CD14-positive monocyte (primary cell): ENCODE measurements around the gene MTMR3. TPM values are rescaled to one million over a fixed set of nuclear protein-coding genes. Genes with fewer than 3 reads are reported as not detected.

ENCODE experiments used
- DNase-seq, 3 donors: peaks; one replicate each; pipeline ENCODE4 v3.0.0-alpha.2; 2011 to 2022
- H2AFZ ChIP-seq: 2 replicates; pipeline ENCODE4 v1.6.0; 2012; ENCODE audit warnings: mild to moderate bottlenecking, low read depth, low read length, inconsistent platforms; ENCODE audit not compliant: insufficient read depth, poor library complexity, severe bottlenecking
- H3K27ac ChIP-seq, 2 donors: 1 replicate in 1 of 2; 2 replicates in 1 of 2; pipeline ENCODE4 v1.5.1; 2012 to 2013; ENCODE audit warnings: low read length in 2 of 2, control low read depth in 1 of 2, inconsistent platforms in 1 of 2, low read depth in 1 of 2, mild to moderate bottlenecking in 1 of 2
- H3K27me3 ChIP-seq, 2 donors: one replicate each; pipeline versions ENCODE4 v1.6.0 to v1.6.1; 2011 to 2013; ENCODE audit warnings: low read length in 2 of 2; ENCODE audit not compliant: control insufficient read depth in 2 of 2, insufficient read depth in 2 of 2
- H3K36me3 ChIP-seq, 2 donors: replicated peaks in 1 of 2; 1 replicate in 1 of 2; 2 replicates in 1 of 2; pipeline versions ENCODE4 v1.5.1 to v1.6.1; 2012 to 2013; ENCODE audit warnings: low read length in 2 of 2, control low read depth in 1 of 2, inconsistent platforms in 1 of 2, mild to moderate bottlenecking in 1 of 2; ENCODE audit not compliant: insufficient read depth in 2 of 2, control insufficient read depth in 1 of 2
- H3K4me1 ChIP-seq, 2 donors: 1 replicate in 1 of 2; 2 replicates in 1 of 2; pipeline versions ENCODE4 v1.5.1 to v1.6.1; 2012 to 2013; ENCODE audit warnings: low read length in 2 of 2, control low read depth in 1 of 2, inconsistent platforms in 1 of 2, mild to moderate bottlenecking in 1 of 2, moderate library complexity in 1 of 2; ENCODE audit not compliant: insufficient read depth in 2 of 2, control insufficient read depth in 1 of 2
- H3K4me2 ChIP-seq: replicated peaks from 2 replicates; pipeline ENCODE3; 2012; ENCODE audit warnings: low read length, moderate library complexity, mild to moderate bottlenecking; ENCODE audit not compliant: poor library complexity, severe bottlenecking; ENCODE audit errors: extremely low read depth
- H3K4me3 ChIP-seq, 3 experiments: fragments of 200-600 bp in 1 of 3; sonication (generic) in 1 of 3; replicated peaks in 1 of 3; 1 replicate in 2 of 3; 2 replicates in 1 of 3; pipeline ENCODE4 v1.5.1; 2011 to 2013; ENCODE audit warnings: low read length in 3 of 3, mild to moderate bottlenecking in 3 of 3, control low read depth in 2 of 3, low read depth in 2 of 3, inconsistent platforms in 1 of 3, moderate library complexity in 1 of 3
- H3K79me2 ChIP-seq: 2 replicates; pipeline ENCODE4 v1.6.0; 2012; ENCODE audit warnings: mild to moderate bottlenecking, control low read depth, inconsistent platforms, low read length, moderate library complexity; ENCODE audit not compliant: insufficient read depth
- H3K9ac ChIP-seq: 2 replicates; pipeline ENCODE4 v1.6.0; 2017; ENCODE audit warnings: low read length, mild to moderate bottlenecking; ENCODE audit not compliant: insufficient read depth, poor library complexity, severe bottlenecking
- H3K9me3 ChIP-seq, 2 donors: replicated peaks in 1 of 2; 1 replicate in 1 of 2; 2 replicates in 1 of 2; pipeline versions ENCODE4 v1.5.1 to v1.6.1; 2012 to 2013; ENCODE audit warnings: low read length in 2 of 2, control low read depth in 1 of 2; ENCODE audit not compliant: control insufficient read depth in 1 of 2, insufficient read depth in 1 of 2
- H4K20me1 ChIP-seq: 2 replicates; pipeline ENCODE4 v1.6.0; 2012; ENCODE audit warnings: mild to moderate bottlenecking, low read length, control low read depth, moderate library complexity; ENCODE audit not compliant: insufficient read depth
- H3K27ac Mint-ChIP-seq, 7 donors: one replicate each; pipeline ENCODE4 v1.8.0; 2020; ENCODE audit warnings: mild to moderate bottlenecking in 7 of 7, mixed read lengths in 7 of 7, moderate library complexity in 6 of 7, inconsistent platforms in 2 of 7
- H3K27me3 Mint-ChIP-seq, 3 donors: one replicate each; pipeline ENCODE4 v1.8.0; 2021 to 2022; ENCODE audit warnings: low read depth in 3 of 3, mild to moderate bottlenecking in 3 of 3, mixed read lengths in 3 of 3, moderate library complexity in 3 of 3, inconsistent platforms in 1 of 3
- H3K36me3 Mint-ChIP-seq, 2 donors: one replicate each; pipeline ENCODE4 v1.8.0; 2020; ENCODE audit warnings: mixed read lengths in 2 of 2, inconsistent platforms in 1 of 2, mild to moderate bottlenecking in 1 of 2
- H3K4me1 Mint-ChIP-seq: one replicate; pipeline ENCODE4 v1.8.0; 2020; ENCODE audit warnings: mild to moderate bottlenecking, mixed read lengths
- H3K4me3 Mint-ChIP-seq, 2 donors: one replicate each; pipeline ENCODE4 v1.8.0; 2020; ENCODE audit warnings: mild to moderate bottlenecking in 2 of 2, mixed read lengths in 2 of 2, moderate library complexity in 1 of 2
- H3K9me3 Mint-ChIP-seq, 7 donors: one replicate each; pipeline ENCODE4 v1.8.0; 2020 to 2022; ENCODE audit warnings: mixed read lengths in 7 of 7, mild to moderate bottlenecking in 6 of 7, moderate library complexity in 6 of 7, inconsistent platforms in 2 of 7
- WGBS: methylation state at CpG from one replicate; pipeline ENCODE4 v1.1.5; 2013; ENCODE audit warnings: missing lambda C conversion rate; ENCODE audit not compliant: insufficient coverage; 5-methylcytosine and 5-hydroxymethylcytosine counted together
- intact Hi-C, 2 donors: fragments of 100-400 bp; cut with micrococcal nuclease; formaldehyde crosslinking; loops; one replicate each; pipeline versions ENCODE4 v1.15.0 to v1.15.1; 2023
- polyA plus RNA-seq, 3 donors: library from polyadenylated mRNA; depleted of rRNA in 1 of 3; unstranded in 2 of 3; stranded (reverse) in 1 of 3; fragments of 300-500 nt in 2 of 3; fragments of >200 nt in 1 of 3; fragmentation: Illumina TruSeq in 2 of 3; gene quantifications; 1 replicate in 2 of 3; 2 replicates in 1 of 3; pipeline ENCODE4 v1.2.3, GENCODE V29; 2012 to 2021
- TF ChIP-seq, protein P1 (sequence below): fragments of 200-600 bp; IDR thresholded peaks from one replicate; pipeline ENCODE4 v1.8.0; 2022; ENCODE audit warnings: antibody characterized with exemption, mild to moderate bottlenecking

The MTMR3 gene
- polyA plus RNA-seq, 3 donors, result 23.4 to 86.1 (median 30.2) TPM

DNA sequence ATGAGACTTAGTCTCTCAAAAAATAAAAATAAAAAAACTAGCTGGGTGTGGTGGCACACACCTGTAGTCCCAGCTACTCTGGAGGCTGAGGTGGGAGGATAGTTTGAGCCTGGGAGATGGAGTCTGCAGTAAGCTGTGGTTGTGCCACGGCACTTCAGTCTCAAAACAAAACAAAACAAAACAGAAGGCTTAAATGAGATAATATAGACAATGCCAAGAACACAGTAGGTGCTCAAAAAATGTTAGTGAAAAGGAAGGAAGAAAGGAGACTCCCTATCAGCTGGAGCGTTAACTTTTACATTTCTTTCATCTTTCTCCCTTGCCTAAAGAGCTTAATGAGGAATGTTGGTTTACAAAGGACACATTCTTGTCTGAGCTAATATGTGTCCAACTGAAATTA, 40.8 kb upstream of the MTMR3 start:
- Mint-ChIP-seq H3K4me3 (no peak overlapping the region), H3K27ac (no peak overlapping the region), H3K36me3 (peaks cover 2 to 3% of the 10 kb centered on the region in 2 donors), H3K4me1 (peaks cover 22% of the 10 kb centered on the region), H3K9me3 (peaks cover 1 to 12% (median 6%) of the 10 kb centered on the region in 7 donors), H3K27me3 (peaks cover 0 to 2% (median 0%) of the 10 kb centered on the region in 3 donors)
- TF ChIP-seq, protein P1, sequence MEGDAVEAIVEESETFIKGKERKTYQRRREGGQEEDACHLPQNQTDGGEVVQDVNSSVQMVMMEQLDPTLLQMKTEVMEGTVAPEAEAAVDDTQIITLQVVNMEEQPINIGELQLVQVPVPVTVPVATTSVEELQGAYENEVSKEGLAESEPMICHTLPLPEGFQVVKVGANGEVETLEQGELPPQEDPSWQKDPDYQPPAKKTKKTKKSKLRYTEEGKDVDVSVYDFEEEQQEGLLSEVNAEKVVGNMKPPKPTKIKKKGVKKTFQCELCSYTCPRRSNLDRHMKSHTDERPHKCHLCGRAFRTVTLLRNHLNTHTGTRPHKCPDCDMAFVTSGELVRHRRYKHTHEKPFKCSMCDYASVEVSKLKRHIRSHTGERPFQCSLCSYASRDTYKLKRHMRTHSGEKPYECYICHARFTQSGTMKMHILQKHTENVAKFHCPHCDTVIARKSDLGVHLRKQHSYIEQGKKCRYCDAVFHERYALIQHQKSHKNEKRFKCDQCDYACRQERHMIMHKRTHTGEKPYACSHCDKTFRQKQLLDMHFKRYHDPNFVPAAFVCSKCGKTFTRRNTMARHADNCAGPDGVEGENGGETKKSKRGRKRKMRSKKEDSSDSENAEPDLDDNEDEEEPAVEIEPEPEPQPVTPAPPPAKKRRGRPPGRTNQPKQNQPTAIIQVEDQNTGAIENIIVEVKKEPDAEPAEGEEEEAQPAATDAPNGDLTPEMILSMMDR, result no peak
- Histone ChIP-seq H3K36me3 (no peaks in the 10 kb centered on the region), H3K79me2 (peaks cover 9% of the 10 kb centered on the region), H3K9me3 (peaks cover 0 to 10% of the 10 kb centered on the region in 2 donors), H3K27ac (no peak overlapping the region), H3K27me3 (no peaks in the 10 kb centered on the region), H4K20me1 (peaks cover 4% of the 10 kb centered on the region), H3K4me3 (no peak overlapping the region), H3K4me2 (no peak overlapping the region), H3K4me1 (peaks cover 16 to 18% of the 10 kb centered on the region in 2 donors), H3K9ac (no peak overlapping the region), H2AFZ (no peak overlapping the region)
- intact Hi-C loops, result no loop called here
- DNase-seq, result no peak
- WGBS, result no CpG with 5 or more reads among the region's 2 CpGs

DNA sequence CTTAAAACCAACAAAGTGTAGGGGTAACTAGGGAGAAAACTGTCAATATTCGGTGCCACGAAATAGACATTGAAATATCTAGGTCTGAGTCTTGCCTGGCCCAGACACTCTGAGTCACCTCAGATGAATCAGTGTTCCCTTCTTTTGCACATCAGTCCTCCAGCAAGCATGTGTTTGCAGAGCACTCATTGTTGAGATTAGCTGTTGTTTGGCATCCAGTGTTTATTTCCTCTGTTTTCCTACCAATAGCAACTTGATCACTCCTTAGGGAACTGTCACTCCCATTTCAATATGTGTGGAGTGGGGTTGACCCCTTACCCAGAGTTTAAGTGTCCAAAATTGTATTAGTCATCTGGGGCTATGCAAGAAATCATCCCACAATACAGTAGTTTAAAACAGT, 40.2 kb upstream of the MTMR3 start:
- H3K9me3 ChIP-seq, result peaks cover 0 to 10% of the 10 kb centered on the region in 2 donors
- Mint-ChIP-seq H3K9me3 (peaks cover 1 to 15% (median 6%) of the 10 kb centered on the region in 7 donors), H3K4me3 (no peak overlapping the region), H3K27me3 (peaks cover 0 to 2% (median 0%) of the 10 kb centered on the region in 3 donors), H3K27ac (no peak overlapping the region), H3K4me1 (peaks cover 17% of the 10 kb centered on the region), H3K36me3 (peaks cover 2 to 3% of the 10 kb centered on the region in 2 donors)
- peak; percentile 20 to 54 (median 53) for DNase-seq
- TF ChIP-seq, protein P1, result no peak
- no peak overlapping the region for H2AFZ ChIP-seq
- H4K20me1 ChIP-seq, result no peaks in the 10 kb centered on the region
- H3K36me3 ChIP-seq, result no peaks in the 10 kb centered on the region
- H3K4me1 ChIP-seq, result peaks cover 13 to 17% of the 10 kb centered on the region in 2 donors
- H3K9ac ChIP-seq, result no peak overlapping the region
- no peaks in the 10 kb centered on the region for H3K27me3 ChIP-seq
- 100% methylated on average over 2 of the region's 2 CpGs for WGBS
- H3K4me3 ChIP-seq, result no peak overlapping the region
- intact Hi-C loops, result no loop called here
- H3K4me2 ChIP-seq, result no peak overlapping the region
- no peak overlapping the region for H3K27ac ChIP-seq
- peaks cover 3% of the 10 kb centered on the region for H3K79me2 ChIP-seq
